Stimulated activated CD4-positive, alpha-beta T cell treated with anti-CD3 and anti-CD28 coated beads, Interleukin-2, amount 100 ng/mL, for 4 hours (primary cell): ENCODE measurements around the gene WDR4.
A peak's percentile ranks its signal among the peaks of the same experiment; 100 is the strongest.
"Not testable (repeated sequence)": the region's sequence is repeated elsewhere in the genome, so short reads cannot be mapped to it uniquely, and the experiment has no call there.

Source experiments
- DNase-seq: peaks from one replicate; pipeline ENCODE4 v3.0.0-alpha.2; 2020; ENCODE audit warnings: low read depth

Gene WDR4, protein sequence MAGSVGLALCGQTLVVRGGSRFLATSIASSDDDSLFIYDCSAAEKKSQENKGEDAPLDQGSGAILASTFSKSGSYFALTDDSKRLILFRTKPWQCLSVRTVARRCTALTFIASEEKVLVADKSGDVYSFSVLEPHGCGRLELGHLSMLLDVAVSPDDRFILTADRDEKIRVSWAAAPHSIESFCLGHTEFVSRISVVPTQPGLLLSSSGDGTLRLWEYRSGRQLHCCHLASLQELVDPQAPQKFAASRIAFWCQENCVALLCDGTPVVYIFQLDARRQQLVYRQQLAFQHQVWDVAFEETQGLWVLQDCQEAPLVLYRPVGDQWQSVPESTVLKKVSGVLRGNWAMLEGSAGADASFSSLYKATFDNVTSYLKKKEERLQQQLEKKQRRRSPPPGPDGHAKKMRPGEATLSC

DNA sequence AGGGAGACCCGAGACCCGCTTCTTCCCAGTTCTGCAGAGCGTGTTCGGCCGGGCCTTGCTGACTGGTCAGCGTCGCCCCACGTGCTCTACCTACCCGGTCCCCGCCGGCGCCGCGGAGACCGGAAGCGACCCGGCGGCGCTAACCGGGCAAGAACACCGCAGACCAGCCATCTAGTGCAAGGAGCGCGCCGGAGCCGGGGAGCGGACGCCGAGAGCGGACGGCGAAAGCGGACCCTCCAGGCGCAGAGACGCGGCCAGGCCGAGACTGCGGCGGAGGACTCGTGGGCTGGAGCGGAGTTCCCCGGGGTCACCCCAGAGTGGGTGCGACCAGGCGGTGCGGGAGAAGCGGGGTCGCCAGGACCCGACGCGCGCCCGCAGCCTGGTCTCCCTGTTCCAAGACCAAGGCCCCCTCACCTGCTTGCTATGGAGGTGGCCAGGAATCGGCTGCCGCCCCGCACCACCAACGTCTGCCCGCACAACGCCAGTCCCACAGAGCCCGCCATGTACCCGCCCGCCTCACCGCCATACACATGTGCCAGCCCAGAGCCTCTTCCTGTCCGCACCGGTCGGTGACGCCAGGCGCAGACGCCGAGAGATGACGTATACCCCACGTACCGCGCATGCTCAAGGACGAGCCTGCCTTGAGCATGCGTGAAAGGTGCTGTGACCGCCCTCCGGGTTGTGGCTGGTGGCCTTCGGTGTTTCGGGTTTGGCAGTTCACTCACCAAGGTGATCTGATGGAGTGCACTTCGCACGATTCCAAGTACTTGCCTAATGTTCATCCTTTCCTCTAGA lies at the start of gene WDR4:
TSS of gene WDR4 (minus strand) at position 547 of the 795 bp plus-strand sequence. CDS start at position 503, 44 bp downstream.
- peak; percentile 97 for DNase-seq

DNA sequence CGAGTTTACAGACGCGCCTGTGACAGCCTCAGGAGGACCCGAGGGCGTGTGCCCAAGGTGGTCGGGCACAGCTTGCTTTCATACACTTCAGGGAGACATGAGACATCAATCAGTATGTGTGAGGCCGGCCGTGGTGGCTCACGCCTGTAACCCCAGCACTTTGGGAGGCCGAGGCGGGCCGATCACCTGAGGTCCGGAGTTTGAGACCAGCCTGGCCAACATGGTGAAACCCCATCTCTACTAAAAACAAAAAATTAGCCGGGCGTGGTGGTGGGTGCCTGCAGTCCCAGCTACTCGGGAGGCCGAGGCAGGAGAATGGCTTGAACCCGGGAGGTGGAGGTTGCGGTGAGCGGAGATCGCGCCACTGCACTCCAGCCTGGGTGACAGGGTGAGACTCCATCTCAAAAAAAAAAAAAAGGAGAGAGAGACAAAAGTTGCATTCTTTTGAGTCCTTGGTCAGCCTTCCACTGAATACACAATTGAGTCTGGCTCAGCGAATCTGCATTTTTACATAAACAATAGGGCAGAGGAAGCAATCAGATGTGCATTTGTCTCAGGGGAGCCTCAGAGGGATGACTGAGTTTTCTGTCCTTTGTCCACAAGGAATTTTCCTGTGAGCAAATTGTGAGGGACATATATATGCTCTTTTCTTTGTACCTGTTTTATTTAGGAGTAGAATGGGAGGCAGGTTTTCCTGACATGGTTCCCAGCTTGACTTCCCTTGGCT lies 48.3 kb upstream of the WDR4 start:
- not testable (repeated sequence) for DNase-seq

DNA sequence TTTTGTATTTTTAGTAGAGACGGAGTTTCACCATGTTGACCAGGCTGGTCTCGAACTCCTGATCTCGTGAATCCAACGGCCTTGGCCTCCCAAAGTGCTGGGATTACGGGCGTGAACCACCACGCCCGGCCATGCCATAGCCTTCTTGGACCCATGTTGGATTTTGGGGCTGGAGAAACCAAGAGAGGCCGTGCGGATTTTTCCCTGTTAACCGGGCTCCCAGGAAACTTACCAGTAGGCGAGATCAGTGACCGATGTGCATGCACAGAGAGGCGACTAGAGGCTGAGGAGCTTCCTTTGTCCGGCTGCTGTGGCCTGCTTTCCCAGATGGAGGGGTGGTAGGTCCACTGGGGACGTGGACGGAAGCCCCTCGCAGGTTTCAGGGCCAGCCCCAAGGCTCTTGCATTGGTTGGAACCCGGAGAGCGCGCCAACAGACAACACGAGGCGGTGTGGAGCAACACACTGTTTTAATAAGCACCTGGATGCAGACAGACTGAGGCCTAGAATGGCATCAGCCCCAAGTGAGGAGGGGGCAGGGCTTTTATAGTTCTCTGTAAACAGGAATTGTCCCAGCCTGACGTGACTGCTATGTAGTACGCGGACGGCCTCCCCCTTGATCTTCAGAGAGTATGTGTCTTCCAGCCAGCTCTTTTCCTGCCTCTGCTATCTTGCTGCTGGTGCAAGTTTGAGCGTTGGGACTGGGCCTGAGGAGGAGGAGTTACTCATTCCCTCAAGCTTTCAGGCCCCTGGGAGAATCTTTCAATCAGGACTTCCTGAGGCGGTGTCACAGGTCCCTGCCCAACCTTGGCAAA lies 46.0 kb upstream of the WDR4 start, which contains the start of gene ERVH48-1:
TSS of gene ERVH48-1 (minus strand) at position 517 of the 813 bp plus-strand sequence. CDS start 6,624 bp downstream, outside the sequence.
- no peak for DNase-seq

DNA sequence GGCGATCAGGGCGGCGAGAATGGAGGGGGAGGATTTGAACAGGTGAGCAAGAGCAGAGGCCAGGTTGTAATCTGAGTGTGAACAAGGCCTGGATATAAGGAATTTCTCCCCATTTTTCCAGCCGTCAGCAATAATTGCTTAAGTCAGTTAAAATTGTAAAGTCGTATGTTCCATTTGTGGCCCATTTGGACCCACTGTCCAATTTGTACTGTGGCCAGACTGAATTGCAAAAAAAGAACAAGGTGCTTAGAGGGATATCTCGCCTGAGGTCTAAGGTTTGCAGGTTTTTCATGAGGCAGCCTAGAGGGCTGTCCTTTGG lies 45.1 kb upstream of the WDR4 start:
- DNase-seq = no peak

DNA sequence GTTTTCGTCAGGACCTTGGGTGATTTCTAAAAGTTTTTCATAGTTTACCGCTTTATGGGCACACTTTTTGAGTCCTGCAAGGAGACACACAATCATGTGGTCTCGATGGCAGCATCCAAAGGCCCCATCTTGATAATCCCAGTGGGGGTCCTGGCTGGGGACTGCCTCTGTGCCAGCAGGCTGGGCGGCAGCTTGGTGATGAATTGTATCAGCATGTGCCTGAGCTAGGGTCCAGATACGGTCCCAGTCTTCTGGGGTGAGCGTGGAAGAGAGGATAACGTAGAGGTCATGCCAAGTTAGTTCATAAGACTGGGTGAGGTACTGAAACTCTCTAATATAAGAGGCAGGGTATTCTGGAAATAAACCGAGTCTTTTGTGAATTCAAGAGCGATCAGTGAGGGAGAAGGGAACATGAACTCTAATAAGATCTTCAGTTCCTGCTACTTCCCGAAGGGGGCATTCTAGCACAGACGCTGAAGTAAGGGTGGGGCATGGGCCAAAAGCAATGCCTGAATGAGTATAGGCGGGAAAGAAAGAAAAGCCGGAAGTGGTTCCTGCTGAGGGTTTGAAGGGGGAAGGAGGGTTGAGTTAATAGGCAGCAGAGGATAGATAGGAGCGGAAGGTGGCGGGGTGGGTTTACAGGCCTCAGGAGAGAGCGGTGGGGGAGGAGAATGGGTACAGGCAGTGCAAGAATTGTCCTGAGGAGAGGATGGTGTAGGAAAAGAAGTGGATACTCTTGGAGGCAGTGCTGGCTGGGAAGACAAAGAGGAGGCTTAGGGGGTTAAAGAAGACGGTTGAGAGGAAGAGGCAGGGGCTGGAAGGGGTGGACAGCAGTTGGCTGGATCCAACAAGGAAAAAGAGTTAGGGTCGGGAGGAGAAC lies 44.5 kb upstream of the WDR4 start:
- peak; percentile 54 for DNase-seq

DNA sequence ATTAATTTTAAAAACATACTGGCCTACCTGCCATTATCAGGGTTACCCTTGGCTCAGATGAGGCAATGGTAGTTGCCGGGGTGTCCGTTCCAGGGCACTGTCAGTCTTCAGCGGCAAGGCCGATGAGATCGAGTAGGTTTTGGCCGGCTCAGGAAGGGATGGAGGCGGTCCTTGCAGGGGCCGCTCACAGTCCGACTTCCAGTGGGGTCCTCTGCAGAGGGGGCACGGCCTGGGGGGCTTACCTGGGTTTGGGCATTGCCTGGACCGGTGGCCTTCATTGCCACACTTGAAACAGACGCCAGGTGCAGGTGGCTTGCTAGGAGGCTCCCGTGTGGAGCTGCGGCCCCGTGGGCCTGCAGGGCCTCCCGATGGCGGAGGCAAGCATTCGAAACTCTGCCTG lies 43.6 kb upstream of the WDR4 start:
- DNase-seq = no peak

DNA sequence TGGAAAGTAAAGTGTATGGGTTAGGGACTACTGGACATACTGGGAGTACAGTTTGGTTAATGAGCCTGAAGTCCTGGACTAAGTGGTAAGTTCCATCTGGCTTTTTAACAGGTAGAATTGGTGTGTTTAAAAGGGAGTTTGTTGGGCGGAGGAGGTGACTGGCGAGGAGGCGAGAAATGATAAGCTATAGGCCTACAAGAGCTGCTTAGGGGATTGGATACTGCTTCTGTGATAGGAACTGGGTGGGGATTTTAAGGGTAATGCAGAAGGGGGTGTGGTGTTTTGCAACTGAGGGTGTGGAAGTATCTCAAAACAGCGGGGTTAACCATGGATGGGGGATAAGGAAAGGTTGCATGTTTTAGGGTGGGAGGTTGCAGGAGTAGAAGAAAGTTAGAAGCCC lies 42.6 kb upstream of the WDR4 start:
- no peak for DNase-seq

DNA sequence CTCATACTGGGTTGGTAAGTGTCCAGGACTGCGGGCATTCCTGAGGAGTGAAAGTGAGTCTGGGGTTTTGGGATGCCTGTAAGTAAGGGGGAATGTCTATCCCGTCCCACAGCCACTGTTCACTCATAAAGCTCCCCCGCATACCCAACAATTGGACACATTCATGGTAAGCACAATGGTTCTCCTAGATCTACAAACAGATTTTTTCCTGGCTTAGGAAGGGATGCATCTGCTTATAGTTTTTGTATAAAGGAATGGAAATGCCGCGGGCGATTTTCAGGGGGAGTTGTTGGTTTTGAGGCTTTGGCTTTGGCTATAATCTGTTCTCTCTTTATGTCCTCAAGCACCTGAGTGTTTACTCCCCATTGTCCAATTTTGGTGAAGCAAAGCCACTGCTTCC lies 39.0 kb upstream of the WDR4 start:
- DNase-seq = no peak

DNA sequence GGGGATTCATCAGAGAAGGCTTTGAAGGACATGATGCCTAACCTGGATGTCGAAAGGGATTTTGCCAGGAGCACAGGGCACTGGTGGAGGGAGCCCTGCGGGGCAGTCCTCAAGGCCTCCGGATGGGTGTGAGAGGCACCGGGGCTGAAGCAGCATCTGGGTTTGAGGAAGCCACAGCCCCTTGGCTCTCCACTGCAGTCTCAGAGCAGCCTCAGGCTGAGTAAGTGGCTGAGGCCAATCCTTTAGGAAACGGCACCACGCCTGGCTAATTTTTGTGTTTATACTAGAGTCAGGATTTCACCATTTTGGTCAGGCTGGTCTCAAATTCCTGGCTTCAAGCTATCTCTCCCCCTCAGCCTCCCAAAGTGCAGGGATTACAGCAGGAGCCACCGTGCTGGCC lies 34.1 kb upstream of the WDR4 start:
- no peak for DNase-seq

DNA sequence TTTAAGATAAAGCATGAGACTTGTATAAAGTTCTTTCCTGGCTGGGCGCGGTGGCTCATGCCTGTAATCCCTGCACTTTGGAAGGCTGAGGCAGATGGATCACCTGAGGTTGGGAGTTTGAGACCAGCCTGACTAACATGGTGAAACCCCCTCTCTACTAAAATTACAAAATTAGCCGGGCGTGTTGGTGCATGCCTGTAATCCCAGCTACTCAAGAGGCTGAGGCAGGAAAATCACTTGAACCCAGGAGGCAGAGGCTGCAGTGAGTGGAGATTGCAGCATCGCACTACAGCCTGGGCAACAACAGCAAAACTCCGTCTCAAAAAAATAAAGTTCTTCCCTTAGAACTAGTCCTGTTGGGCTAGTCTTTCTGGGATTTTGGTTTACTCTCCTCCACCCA lies 32.6 kb upstream of the WDR4 start:
- DNase-seq = not testable (repeated sequence)

DNA sequence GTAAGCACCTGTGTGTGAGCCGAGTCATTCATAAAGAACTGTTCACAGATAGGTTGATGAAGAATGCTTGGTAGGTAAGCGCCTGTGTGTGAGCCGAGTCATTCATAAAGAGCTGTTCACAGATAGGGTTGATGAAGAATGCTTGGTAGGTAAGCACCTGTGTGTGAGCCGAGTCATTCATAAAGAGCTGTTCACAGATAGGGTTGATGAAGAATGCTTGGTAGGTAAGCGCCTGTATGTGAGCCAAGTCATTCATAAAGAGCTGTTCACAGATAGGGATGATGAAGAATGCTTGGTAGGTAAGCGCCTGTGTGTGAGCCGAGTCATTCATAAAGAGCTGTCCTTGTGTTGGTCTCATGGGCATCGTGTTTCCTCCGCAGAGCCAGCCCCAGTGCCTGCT lies 29.1 kb upstream of the WDR4 start:
- not testable (repeated sequence) for DNase-seq

DNA sequence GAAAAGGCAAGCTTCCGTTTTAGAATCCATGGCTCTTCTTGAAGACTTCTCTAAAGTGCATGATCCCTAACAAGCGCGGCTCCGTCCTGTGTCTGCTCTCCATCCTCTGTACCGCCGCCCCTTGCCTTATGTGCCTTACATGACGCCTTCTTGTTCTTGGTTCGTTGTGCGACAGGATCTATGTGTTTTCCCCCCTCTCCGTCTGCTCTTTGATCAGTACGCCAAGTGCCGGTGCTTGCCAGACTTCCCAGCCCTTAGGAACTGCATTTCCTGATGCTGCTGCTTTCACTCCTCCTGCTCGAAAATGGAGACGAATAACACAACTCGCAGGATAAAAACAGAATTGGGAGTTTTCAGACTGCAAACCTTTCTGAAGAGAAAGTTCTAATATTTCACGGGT lies 26.9 kb upstream of the WDR4 start:
- DNase-seq = no peak

DNA sequence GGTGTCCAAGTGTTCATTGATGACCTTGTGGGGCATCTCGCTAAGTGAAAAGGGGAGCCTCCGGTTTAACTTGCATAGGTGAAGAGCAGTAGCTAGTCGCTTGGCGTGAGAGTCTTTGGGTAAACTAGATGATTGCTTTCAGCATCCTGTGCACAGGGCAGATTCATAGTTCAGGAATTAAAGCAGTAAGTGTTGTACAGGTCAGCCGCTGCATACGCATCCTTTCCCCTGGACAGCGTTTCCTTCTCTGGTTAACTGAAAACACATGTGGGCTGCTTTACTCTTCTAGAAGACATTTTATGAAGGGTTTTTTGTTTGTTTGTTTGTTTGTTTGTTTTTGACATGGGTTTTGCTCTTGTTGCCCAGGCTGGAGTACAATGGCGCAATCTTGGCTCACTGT lies 25.9 kb upstream of the WDR4 start:
- DNase-seq = no peak

DNA sequence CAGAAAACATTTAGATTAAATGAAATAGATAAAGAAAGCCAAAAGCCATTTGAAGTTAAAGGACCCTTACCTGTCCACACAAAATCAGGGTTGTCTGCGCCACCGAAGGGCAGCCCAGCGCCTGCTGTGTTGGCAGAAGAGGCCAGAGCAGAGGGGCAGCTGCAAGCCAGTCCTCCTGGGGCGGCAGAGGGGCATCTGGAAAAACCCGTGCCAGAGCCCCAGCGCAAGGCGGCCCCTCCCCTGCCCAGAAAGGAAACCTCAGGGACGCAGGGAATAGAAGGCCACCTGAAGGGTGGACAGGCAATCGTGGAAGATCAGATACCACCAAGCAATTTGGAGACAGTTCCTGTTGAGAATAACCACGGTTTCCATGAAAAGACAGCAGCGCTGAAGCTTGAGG lies 24.5 kb upstream of the WDR4 start:
- DNase-seq = no peak

DNA sequence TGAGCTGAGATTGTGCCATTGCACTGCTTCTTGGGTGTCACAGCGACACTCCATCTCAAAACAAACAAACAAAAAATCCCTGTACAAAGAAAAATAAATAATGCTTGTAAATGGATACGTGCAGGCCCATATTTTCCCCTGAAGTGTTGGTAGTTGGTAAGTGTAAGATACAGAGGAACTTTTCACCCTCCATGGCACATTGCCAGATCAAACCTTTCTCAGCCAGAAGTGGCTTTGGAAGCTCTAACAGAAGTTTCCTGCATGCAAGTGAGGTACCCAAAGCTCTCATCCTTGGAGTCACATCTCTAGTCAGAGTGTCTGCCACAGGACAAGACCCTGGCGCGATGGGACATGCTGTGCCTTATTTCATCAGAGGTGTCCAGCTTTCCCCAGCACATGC lies 21.1 kb upstream of the WDR4 start:
- no peak for DNase-seq

DNA sequence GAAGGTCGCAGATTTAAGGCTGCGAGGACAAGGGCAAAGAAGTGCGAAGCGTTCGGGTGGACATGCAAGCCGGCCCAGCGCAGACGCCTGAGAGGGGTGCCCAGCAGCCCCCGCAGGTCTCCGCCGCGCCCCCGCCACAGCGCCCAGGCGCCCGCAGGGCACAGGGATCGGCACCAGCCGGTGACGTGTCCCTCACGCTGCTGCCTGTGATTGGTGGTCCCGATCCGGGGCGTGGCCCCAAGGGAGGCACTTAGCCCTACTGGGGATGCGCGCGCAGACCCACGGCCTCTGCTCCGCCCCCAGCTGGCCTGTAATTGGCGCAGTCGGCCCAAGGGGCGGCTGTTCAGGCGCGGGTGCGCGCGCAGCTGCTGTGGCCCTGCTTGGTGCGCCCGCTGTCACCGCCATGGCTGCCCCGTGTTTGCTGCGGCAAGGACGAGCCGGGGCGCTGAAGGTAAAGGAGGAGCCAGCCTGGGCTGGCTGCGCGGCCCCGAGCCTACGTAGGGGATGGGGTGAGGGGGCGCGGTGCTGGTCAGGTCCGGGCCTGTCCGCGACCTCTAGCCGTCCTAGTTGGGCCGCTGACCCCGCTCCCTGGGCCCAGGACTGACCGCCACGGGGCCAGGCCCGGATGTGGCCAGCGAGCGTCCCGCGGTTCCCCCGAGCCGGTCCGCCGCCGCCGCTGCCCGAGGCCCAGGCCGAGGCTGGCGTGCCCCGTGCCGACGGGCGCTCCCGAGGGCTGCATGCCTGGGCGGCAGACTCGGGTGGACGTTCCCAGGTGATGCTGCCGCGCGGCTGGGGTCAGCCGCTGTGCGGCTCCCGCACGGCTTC lies 13.8 kb upstream of the WDR4 start, which contains the start of gene NDUFV3:
TSS of gene NDUFV3 (plus strand) at position 379 of the 825 bp plus-strand sequence. CDS start at position 404, 25 bp downstream.
- peak; percentile 100 for DNase-seq

DNA sequence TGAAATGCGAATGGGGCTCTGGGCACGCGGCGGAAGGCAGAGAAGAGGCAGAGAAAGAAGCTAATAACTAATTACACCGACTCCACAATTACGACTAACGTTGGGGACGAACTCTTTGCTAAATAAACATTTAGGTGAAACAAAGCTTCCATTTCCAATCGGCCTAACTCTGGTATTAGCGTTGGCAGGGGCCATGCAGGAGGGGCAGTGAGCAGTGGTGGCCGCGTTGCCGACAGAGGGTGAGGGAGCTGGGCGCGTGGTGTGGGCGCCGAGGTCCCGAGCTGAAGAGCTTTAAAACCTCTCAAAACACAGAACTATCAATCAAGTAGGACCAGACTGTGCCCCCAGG lies 13.2 kb upstream of the WDR4 start:
- no peak for DNase-seq

DNA sequence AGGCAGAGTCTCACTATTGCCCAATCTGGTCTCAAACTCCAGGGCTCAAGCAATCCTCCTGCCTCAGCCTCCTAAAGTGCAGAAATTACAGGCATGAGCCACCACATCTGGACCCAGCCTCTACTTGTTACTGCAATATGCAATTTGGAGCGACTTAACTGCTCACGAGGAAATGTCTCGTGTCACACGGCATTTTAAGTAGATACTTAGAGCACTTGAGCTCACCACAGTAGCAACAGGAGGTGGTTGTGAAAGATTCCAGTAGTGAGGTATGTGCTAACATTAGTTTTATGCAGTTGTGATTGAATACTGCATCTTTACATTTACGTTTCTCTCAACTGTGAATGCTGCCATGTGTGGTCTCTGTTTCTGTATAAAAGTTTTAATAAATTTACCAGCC lies 8.0 kb upstream of the WDR4 start:
- no peak for DNase-seq

DNA sequence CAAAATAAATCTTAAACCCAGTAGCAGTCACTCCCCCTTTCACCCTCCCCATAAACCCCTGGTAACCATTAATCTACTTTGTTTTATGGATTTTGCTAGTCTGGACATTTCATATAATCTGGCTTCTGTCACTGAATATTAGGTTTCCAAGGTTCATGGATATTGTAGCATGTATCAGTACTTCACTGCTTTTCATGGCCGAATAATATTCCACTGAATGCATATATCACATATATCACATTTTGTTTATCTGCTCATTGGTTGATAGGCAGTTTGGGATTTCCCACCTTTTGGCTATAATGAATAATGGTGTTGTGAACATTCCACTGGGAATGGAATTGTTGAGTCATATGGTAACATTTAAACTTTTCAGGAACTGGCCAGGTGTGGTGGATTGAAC lies 4.6 kb upstream of the WDR4 start:
- no peak for DNase-seq

DNA sequence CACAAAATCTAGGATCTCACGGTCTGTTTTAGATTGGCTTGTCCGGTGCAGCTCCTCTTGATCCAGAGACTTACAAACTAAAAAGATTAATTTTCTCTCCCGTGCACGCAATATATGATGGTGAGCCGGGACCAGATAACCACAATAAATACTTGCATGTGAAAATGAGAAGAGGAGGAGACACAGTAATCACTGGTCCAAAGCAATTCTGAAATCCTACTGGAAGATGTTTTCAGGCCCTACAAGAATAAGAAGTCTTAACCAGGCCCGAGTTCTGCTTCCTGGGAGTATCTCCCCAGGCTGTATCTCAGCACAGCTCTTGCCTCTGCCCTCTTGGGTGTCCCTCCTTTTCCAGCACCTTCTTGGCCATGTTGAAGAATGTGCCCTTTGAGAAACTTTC lies 1.0 kb upstream of the WDR4 start:
- no peak for DNase-seq
